PC-3 (cell line): Measurements from ENCODE around the gene STXBP1.

Experiments used
- EZH2 ChIP-seq: fragments of 300-600 bp; sonication (generic); IDR thresholded peaks from one replicate; pipeline ENCODE4 v1.6.1; 2017; ENCODE audit warnings: antibody characterized with exemption, mild to moderate bottlenecking, low read length; ENCODE audit not compliant: unreplicated experiment
- EZH2phosphoT487 ChIP-seq: fragments of 300-600 bp; sonication (generic); IDR thresholded peaks from 2 replicates; pipeline ENCODE4 v1.6.1; 2018; ENCODE audit warnings: mild to moderate bottlenecking, antibody characterized with exemption, low read length, borderline replicate concordance
- TF ChIP-seq, protein P1 (sequence below): fragments of 300-600 bp; sonication (generic); conservative IDR thresholded peaks from 2 replicates; pipeline ENCODE4 v1.5.1; 2017; ENCODE audit warnings: antibody characterized with exemption, low read depth, mild to moderate bottlenecking, low read length

DNA sequence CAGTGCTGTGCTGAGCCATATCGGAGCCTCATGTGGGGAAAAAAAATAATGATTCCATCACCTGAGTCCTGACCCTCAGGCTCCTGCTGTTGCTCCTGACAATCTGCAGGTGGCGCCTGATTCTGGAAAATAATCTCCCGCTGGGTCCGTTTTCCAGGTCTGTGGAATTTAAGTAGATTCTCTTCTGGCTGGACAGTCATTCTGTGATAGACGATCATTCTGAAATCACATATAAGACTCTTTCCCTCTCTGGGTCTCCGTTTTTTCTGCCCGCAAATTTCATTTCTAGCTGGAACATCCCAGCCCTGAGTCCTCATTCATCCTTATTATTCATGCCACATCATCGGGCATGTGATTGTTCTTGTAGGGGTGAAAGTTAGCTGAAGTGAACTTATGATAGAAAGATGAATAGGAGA, 22.1 kb upstream of the STXBP1 start:
- TF ChIP-seq, protein P1, sequence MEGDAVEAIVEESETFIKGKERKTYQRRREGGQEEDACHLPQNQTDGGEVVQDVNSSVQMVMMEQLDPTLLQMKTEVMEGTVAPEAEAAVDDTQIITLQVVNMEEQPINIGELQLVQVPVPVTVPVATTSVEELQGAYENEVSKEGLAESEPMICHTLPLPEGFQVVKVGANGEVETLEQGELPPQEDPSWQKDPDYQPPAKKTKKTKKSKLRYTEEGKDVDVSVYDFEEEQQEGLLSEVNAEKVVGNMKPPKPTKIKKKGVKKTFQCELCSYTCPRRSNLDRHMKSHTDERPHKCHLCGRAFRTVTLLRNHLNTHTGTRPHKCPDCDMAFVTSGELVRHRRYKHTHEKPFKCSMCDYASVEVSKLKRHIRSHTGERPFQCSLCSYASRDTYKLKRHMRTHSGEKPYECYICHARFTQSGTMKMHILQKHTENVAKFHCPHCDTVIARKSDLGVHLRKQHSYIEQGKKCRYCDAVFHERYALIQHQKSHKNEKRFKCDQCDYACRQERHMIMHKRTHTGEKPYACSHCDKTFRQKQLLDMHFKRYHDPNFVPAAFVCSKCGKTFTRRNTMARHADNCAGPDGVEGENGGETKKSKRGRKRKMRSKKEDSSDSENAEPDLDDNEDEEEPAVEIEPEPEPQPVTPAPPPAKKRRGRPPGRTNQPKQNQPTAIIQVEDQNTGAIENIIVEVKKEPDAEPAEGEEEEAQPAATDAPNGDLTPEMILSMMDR: peak; percentile 76
- TF ChIP-seq EZH2phosphoT487 (no peak), EZH2 (no peak)
